Fibroblast of skin of right biceps (primary cell): Measurements from ENCODE around the gene PARVA.

Source experiments
- DNase-seq: peaks from one replicate; pipeline ENCODE4 v3.0.0-alpha.2; 2013

PARVA gene

GRCh38 chr11:12536566-12536965 lies 159.2 kb downstream of the PARVA start:
- no peak for DNase-seq

GRCh38 chr11:12537778-12538401 lies 160.5 kb downstream of the PARVA start:
- DNase-seq: no peak

- DNase-seq: no peak
Observed at GRCh38 chr11:12538889-12539421, 161.6 kb downstream of the PARVA start.

GRCh38 chr11:12539572-12539971 lies 162.2 kb downstream of the PARVA start:
- DNase-seq: peak; percentile 96

- DNase-seq: peak; percentile 77
Observed at GRCh38 chr11:12540075-12540680, 162.8 kb downstream of the PARVA start.

- peak; percentile 96 for DNase-seq
Observed at GRCh38 chr11:12540913-12541582, 163.7 kb downstream of the PARVA start.

- DNase-seq: no peak
Observed at GRCh38 chr11:12541583-12542151, 164.3 kb downstream of the PARVA start.

GRCh38 chr11:12542186-12542935 lies 165.0 kb downstream of the PARVA start:
- peak; percentile 41 for DNase-seq

GRCh38 chr11:12543596-12544415 lies 166.4 kb downstream of the PARVA start:
- peak; percentile 62 for DNase-seq

GRCh38 chr11:12544986-12545775 lies 167.8 kb downstream of the PARVA start:
- no peak for DNase-seq

GRCh38 chr11:12546122-12546521 lies 168.8 kb downstream of the PARVA start:
- DNase-seq: no peak

- DNase-seq: no peak
Observed at GRCh38 chr11:12546660-12547059, 169.3 kb downstream of the PARVA start.

GRCh38 chr11:12547953-12548650 lies 170.7 kb downstream of the PARVA start:
- no peak for DNase-seq

GRCh38 chr11:12552692-12553091 lies 175.3 kb downstream of the PARVA start:
- DNase-seq: peak; percentile 88

GRCh38 chr11:12554122-12554521 lies 176.8 kb downstream of the PARVA start:
- no peak for DNase-seq

- peak; percentile 76 for DNase-seq
Observed at GRCh38 chr11:12556155-12556554, 178.8 kb downstream of the PARVA start.

- peak; percentile 99 for DNase-seq
Observed at GRCh38 chr11:12556788-12557384, 179.5 kb downstream of the PARVA start.

- DNase-seq: no peak
Observed at GRCh38 chr11:12559011-12559410, 181.6 kb downstream of the PARVA start.

GRCh38 chr11:12560362-12560761 lies 183.0 kb downstream of the PARVA start:
- no peak for DNase-seq

GRCh38 chr11:12560861-12561260 lies 183.5 kb downstream of the PARVA start:
- DNase-seq: no peak
